ENCODE data around the gene GOLGA8B.
A peak's percentile ranks its signal among the peaks of the same experiment; 100 is the strongest.
"Not testable (repeated sequence)": the region's sequence is repeated elsewhere in the genome, so short reads cannot be mapped to it uniquely, and the experiment has no call there.

The GOLGA8B gene

DNA sequence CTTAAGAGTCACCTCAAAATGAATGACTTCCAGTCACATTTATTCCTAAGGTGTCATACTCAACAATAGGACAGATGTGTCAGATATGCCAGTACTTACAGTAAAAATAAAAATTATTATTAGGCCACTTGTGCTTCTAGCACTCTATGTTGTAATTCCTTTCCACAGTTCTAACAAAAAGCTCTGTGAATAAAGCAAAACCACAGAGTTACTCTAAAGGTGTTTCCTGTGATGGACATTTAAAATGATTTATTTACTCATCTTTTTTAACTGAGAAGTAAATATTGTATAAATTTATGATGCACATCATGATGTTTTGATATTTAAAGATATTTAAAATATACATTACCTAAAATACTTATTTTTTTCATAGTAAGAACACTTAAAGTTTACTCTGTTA, 13.9 kb upstream of the GOLGA8B start:
- no peak for DNase-seq

DNA sequence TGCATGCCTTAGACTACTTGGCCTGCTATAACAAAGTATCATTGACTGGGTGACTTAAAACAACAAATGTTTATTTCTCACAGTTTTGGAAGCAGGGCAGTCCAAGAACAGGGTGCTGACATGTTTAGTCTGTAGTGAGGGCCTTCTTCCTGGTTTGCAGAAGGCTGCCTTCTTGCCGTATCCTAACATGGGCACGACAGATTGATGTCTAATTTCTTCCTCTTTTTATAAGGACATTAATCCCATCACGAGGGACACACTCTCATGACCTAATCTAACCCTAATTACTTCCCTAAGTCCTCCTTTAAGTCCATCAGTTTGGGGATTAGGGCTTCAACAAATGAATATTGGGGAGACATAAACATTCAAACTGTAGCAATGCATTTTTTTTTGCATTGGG, 10.9 kb upstream of the GOLGA8B start:
- DNase-seq: no peak

DNA sequence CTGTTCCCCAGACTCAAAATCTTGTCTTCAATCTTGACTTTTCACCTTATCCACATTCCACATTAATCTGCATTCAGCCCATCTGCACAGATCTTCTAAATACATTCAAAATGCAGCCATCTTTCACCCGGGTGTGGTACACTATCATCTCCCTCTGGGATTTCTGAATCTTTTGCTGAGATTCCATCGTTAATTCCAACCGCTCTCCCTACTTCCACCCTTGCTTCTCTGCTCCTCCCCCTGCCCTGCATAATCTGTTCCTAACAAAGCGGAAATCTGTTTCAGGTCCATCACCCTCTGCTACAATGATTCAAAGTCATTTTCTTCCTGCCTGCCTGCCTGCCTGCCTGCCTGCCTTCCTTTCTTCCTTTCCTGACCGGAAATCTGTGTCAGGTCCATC, 7.9 kb upstream of the GOLGA8B start:
- DNase-seq: no peak

DNA sequence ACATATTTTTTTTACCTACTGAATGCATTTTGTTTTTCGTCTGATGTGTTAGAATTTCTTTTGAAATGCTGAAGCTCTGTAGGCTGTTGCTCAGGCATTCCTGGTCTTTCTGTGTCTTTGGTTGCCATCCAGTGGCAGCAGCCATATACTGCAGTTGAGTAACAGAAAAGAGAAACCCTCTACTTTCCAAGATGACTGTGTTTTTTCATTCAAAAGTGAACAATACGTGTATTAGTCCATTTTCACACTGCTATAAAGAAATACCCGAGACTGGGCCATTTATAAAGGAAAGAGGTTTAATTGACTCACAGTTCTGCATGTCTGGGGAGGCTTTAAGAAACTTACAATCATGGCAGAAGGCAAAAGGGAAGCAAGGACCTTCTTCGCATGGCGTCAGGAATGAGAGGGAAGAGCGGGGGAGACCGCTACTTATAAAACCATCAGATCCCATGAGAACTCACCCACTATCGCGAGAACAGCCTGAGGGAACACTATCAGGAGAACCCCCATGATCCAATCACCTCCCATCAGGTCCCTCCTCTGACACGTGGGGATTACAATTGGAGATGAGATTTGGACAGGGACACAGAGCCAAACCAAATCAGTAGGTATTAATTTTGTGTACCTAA, 4.7 kb upstream of the GOLGA8B start:
- DNase-seq: no peak

DNA sequence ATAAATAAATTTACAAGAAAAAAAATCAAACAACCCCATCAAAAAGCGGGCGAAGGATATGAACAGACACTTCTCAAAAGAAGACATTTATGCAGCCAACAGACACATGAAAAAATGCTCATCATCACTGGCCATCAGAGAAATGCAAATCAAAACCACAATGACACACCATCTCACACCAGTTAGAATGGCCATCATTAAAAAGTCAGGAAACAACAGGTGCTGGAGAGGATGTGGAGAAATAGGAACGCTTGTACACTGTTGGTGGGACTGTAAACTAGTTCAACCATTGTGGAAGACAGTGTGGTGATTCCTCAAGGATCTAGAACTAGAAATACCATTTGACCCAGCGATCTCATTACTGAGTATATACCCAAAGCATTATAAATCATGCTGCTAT, 2.5 kb upstream of the GOLGA8B start:
- DNase-seq: not testable (repeated sequence)

DNA sequence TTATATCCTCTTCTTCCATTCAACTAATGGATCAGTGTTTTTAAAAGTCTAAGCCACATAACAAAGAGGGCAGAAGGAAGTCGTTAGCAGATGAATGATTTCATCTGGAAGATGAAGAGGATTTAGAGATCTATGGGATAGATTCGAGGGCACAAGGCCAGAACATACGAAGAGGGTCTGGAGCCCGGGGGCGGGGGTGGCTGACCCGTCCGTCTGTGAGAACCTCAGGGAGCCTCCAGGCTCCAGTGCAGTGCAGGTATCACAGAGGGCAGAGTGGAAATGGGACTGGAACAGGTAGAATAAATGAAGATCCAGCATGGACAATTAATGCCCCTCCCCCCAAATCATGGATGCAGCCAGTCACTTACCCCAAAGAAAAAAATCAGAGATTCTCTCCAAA, 1.5 kb upstream of the GOLGA8B start:
- no peak for DNase-seq

DNA sequence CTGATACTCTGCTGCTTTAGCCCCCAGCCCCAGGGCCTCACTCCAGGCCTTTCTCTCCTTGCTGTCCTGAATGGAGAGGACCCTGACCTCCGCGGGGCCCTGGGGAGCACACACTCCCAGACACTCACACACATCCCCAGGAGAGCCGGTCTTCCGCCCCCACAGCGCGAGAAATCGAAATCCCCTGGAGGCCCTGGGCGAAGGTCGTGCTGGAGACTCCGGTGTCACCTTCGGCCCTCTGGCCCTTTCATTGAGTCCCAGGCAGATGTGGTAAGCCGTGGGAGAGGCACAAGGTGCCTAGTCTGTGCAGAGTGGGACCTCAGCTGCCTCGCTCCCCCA, 848 bp upstream of the GOLGA8B start:
- DNase-seq: no peak

DNA sequence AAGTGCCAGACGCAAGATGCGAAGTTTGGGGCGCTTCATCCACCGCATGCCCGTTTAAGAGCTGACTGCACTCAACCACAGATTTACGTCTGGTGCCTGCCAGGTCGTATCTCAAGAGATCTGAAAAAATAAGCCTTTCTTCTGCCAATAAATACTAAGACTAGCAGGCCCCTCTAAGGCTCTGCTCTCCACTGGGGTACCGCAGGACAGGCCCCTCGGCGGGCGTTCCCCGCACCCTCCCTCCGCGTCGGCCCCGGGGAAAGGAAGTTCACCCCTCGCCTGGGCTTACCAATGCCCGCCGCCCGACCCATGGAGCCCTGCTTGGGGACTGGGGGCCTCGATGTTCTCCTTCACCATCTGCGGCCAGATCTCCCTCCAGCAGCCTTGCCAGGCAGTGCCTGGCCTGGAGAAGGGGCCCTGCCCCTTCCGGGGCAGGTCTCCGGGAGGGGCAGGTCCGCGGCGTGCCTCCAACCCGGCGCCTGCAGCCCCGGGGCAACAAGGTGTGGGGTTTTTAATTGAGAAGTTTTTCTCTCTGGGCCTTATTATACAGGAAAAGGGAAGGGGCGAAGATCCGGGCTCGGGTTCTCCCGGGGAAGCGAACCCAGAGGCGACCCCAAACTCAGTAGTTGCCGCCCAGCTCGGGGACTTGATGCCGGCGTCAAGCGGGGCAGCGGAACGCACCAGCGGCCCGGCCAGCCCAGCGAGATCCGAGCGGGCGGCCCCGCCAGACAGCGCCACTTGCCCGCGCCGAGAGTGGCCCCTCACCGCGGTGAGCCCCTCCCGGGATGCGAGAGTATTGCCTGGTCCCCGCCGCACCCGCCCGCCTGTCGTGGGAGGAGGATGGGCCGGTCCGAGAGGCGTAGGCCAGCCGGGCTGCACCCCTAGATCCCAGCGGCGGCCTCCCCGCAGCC, 735 bp downstream of the GOLGA8B start:
- peak; percentile 57 for DNase-seq

DNA sequence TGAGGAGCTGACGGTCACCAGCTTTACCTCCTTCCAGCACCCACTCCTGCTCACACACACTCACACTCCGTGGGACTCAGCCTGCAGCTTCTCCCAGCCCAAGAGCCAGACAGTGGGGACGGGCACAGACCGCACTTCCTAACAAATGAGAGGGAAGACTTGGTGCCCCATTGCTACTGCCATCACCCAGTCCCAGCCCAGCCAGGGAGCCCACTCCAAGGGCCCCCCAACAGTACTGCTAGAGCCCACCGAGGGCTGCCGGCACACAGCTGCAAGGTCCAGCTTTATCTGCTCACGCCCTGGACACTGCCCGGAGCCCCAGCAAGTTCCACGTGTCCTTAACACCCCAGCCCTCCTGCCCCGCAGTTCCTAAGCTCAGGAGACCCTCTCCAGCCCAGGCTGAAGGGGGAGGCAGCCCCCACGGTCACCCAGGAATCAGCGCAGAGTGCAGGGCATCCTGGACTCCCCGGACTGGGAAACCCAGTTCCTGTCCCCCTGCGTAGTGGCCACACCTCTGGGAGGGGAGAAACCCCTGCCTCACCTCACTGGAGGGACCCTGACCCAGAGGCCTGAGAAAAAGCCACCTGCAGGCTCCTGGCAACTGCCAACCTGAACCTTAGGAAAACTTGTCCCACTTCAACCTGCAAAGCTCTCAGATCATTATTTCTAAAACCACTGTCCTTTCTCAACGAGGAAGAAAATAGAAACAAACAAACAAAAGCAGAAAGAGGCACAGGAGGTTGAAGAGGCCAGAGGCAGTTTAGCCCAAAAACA, 1.6 kb downstream of the GOLGA8B start:
- DNase-seq: not testable (repeated sequence)

DNA sequence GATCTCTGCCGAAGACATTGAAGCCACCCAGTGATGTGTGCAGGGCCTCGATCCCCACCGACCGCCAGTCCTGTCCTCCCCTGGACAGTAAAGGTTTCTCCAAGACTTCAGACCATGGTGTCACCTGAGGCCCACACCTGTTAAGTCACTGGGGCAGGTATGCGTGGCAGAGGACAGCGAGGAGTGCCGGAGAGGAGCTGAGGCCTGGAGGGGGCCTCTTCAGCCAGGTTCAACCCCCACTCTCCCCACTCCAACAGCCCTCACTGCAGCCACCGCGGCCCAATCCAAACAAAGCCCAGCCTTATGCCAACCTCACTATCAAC, 2.4 kb downstream of the GOLGA8B start:
- no peak for DNase-seq

DNA sequence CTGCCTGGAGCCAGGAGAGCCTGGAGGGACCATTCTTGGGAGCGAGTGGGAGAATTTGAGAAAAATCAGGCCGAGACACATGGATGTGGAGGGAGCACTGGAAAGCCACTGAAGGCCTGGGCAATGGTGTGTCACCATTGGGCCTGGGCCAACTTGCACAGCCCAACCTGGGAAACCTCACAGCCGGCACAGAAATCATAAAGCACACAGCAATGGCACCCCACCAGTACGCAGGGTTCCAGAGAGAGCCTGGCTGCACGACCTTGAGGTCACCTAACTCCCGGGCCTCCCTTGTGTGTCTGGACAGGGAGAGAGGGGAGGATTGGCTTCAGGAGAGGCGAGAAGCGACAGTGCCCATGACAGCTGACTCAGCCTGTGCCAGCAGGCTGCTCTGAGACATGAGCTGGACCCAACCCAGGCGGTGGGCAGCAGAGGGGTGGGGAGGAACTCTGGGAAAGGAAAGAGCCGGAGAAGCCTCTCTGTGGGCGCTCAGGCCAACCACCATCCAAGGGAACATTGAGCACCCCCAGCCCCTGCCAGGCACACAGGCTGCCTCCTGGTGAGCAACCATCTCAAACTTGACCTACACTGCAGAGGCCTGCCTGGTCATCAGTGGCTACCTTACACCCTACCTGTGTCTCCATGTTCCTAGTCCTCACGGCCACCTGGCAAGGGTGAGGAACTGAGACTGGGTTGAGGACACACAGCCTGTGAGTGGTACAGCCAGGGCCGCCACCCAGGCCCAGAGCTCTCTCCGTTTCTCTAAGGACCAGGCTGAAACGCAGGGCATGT, 3.0 kb downstream of the GOLGA8B start:
- DNase-seq: not testable (repeated sequence)

DNA sequence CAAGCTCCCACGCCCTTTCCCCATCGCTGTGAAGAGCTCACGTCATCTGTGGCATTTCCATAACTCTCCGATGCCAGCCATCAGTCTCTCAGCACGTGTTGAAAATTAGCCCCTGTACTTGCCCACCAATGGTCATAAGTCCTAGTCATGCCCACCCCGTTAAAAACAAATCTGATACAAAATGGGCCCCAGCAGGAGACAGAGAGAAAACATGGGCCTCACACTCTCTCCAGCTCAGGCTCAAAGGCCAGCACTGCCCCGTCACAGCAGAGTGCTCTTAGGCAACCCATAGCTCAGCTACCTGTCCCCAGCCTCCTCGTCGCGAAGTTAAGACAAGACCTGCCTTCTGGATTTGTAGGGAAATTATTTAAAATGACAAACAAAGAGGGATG, 5.2 kb downstream of the GOLGA8B start:
- no peak for DNase-seq

DNA sequence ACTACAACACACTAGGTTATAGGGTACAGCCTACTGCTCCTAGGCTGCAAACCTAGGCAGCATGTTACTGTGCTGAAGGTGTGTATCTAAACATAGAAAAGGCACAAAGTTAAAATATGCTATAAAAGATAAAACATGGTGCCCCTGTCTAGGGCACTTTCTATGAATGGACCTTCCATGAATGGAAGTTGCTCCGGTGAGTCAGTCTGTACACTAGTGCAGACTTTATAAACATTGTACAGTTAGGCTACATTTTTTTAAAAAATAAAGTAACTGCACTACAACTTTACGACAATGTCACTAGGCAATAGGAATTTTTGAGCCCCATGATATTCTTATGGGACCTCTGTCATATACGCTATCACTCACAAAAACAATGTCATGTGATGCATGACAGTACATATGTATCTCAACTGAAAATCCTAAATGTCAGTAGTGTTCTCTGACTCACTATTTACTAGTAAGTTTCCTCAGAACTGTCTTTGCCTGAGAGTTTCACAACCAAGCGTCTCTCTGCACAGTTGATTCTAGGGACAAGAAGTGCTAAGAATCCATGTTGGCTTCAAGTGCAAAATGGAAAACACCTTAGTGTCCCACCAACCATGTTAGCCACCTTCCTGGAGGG, 5.7 kb downstream of the GOLGA8B start:
- not testable (repeated sequence) for DNase-seq

DNA sequence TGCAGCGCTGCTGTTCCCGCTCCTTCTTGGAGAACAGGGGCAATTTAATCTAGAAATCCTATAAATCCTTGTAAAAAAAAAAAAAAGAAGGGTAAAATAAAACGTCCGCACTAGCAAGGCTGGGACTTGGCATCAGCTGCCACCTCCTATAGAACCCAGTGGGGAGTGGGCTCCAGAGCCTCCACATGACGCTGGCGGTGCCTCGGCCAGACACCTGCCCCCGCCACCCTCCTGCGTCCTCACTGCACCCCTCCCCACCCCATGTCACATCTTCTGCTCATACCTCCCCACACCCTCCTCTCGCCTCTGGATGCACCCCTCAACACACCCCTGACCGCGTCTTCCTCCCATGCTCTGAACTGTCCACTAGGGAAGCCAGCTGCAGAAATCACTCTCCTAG, 8.4 kb downstream of the GOLGA8B start:
- DNase-seq: not testable (repeated sequence)

DNA sequence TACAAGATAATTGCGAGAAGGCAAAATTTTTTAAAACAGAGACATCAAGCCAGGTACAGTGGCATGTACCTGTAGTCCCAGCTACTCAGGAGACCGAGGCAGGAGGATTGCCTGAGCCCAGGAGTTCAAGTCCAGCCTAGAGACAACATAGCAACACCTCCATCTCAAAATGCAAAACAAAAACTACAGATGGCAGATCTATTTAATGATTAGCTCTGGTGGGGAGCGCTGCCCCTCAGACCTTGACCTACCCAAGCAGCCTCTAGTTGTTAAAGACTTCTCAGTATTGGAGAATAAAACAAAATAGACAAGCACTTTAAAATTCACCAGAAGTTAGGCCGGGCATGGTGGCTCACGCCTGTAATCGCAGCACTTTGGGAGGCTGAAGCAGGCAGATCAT, 10.5 kb downstream of the GOLGA8B start:
- not testable (repeated sequence) for DNase-seq

DNA sequence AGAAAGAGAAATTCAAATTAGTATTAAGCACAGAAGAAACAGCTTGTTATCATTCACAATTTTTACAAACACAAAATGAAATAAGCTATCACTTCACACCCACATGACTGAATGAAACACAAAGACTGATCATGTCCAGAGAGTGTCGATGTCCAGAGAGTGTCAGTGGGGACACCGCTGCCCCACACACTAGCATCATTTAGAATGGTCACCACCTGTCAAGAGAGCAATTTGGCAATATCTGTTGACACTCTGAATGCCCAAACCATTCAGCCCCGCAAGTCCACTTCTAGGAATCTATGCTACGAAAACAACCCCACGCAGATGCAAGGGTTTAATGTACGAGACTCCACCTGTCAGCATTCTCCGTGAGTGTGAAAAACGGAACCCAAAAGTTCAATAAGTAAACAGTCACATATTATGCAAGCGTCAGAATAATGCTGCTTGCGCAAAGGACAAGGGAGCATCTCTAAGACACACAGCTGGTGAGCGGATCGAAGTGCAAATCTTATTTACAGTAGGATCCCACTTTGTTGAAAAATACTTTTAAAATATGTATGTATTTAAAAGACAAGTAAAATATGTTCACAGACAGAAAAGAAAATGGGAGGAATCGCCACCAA, 11.3 kb downstream of the GOLGA8B start:
- DNase-seq: not testable (repeated sequence)

DNA sequence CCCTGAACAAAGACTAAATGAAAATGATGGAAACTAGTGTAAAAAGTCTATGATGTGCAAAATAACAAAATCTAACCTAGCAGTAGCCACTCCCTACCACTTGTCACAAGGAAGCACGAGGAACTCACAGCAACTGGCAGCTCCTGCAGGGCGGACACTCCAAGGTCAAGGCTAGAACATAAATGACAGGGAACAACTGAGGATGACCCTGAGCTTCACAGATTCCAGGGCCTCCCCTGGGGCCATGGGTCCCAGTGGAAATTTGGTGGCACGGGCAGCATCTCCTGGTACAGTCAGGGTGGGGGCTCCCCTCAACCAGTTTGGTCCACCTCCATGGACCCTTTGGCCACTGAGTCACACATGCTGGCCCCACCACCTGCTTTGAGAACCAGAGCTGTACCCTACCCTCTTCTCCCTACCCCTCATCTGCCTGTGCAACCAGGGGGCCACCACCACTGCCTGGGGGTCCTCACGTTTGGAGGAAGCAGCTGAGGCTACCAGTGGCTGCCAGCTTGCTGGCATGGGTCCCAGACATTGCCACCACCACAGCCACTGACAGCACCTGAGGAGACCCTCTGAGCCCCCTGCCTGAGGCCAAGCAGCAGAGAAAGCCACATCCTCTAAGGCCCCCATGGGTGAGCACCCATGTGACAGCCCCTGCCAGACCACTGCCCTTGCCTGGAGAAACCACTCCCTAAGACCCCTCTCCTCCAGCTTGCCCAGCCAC, 13.6 kb downstream of the GOLGA8B start:
- not testable (repeated sequence) for DNase-seq

DNA sequence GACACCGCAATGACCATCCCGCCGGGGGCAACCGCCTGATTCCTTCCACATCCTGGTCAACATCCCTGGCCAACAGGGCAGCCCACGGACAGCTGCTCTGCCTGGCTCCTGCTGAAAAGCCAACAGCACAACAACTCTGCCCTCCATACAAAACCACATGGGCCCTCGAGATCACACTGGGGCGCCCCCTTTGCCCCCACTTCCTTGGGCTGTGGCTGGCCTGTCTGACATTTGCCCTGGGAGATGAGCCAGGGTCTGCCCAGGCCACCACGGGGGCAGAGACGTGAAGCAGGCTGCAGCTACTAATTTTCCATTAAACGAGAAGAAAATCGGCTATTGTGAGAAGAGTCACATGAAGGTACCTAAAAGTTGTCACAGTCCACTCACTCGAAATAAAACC, 16.3 kb downstream of the GOLGA8B start:
- DNase-seq: not testable (repeated sequence)

DNA sequence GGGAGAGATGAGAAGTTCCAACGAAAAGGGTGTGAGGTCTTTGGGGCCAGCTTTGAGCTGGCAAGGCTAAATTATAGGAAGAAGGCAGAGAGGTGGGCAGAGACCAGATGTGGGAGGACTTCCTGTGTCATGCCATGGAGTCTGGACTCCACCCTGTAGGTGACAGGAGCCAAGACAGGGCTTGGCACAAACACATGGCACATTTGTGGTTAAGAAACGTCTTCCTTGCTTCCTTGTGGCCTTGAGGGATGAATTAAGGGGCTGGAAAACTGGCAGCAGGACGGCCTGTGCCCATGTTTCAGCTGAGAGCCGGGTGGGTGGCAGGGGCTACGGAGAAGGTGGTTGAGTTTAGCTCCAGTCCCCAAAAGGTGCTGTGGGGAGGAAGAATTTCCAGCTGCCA, 18.7 kb downstream of the GOLGA8B start:
- DNase-seq: not testable (repeated sequence)

DNA sequence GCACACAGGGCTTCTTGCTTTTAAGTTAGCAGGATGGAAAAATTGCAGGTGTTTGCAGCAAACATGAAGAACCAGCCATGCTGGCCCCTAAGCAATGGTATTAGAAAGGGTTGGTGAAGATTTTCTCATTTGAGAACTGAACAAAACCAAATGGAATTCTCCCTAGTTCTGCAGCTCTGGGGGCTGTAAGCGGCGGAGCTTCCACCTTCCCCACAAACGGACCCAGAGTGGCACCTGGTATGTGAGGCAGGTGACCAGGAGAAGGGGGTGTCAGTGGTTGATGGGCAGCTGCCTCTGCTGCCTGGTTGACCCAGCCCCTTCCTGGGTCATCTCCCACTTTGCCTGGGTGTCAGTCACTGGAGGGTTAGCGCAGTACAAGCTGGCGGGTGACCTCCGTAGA, 22.6 kb downstream of the GOLGA8B start:
- not testable (repeated sequence) for DNase-seq

DNA sequence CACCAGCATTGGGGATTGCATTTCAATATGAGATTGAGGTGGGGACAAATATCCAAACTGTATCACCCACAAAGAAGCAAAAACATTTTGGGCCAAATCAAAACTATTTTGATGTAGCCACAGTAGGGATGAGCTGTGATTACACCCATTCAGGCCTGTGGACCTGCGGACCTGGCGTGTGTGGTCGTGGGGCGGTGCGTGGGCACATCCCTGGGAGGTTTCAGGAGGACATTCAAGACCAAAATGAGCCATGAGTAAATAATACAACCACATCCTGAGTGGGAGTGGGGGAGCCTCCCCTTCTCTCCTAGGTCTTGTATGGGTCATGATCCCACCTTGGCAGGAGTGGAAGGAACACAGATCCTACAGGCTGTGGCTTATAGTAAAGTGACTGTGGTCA, 23.7 kb downstream of the GOLGA8B start:
- not testable (repeated sequence) for DNase-seq
